Esophagus squamous epithelium (tissue), 4 donors: ENCODE data around the gene PSMG4.

Source experiments
- POLR2A ChIP-seq, 4 donors: fragments of 450-650 bp; IDR thresholded peaks; one replicate each; pipeline ENCODE4 v1.6.1; 2017; ENCODE audit warnings: antibody characterized with exemption in 4 of 4, mild to moderate bottlenecking in 4 of 4, moderate library complexity in 3 of 4
- TF ChIP-seq, protein P1 (sequence below), 6 experiments: fragments of 450-650 bp in 4 of 6; fragments of 200-600 bp in 2 of 6; sonication (generic) in 2 of 6; IDR thresholded peaks; one replicate each; pipeline ENCODE4 v1.5.1; 2016 to 2019; ENCODE audit warnings: antibody characterized with exemption in 6 of 6, mild to moderate bottlenecking in 4 of 6, moderate library complexity in 4 of 6

DNA sequence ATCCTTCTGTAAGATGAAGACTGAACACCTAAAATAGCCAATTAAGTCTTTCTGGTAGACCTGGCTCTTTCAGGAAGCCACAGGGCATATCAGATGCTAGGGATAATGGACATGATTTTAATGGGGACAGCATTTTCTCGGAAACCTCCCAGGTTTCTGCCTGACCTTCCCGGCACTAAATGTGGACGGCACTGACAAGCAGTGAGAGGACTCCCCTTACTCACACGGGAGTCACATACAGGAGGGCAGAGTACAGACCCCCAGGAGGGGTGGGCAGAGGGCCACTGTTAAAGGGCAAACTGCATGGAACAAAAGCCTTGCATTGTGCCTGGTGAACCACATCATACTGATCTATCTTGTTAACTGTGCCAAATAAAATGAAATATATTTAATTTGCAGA is 19.9 kb downstream of the PSMG4 start:
- no peak for TF ChIP-seq POLR2A (IDR thresholded peaks at IDR 0.05)
- TF ChIP-seq, protein P1, sequence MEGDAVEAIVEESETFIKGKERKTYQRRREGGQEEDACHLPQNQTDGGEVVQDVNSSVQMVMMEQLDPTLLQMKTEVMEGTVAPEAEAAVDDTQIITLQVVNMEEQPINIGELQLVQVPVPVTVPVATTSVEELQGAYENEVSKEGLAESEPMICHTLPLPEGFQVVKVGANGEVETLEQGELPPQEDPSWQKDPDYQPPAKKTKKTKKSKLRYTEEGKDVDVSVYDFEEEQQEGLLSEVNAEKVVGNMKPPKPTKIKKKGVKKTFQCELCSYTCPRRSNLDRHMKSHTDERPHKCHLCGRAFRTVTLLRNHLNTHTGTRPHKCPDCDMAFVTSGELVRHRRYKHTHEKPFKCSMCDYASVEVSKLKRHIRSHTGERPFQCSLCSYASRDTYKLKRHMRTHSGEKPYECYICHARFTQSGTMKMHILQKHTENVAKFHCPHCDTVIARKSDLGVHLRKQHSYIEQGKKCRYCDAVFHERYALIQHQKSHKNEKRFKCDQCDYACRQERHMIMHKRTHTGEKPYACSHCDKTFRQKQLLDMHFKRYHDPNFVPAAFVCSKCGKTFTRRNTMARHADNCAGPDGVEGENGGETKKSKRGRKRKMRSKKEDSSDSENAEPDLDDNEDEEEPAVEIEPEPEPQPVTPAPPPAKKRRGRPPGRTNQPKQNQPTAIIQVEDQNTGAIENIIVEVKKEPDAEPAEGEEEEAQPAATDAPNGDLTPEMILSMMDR (IDR thresholded peaks at IDR 0.05), result no peak
